CD4-positive, alpha-beta T cell treated with Interleukin-12 subunit alpha and Interleukin-12 subunit beta, for 1 hour (primary cell): ENCODE results near the gene ABCB11.

Source experiments
- DNase-seq: peaks from one replicate; pipeline ENCODE4 v3.0.0-alpha.2; 2020

ABCB11 gene

GRCh38 chr2:169006665-169007064 lies 24.5 kb downstream of the ABCB11 start:
- DNase-seq, result no peak

GRCh38 chr2:169005994-169006393 lies 25.1 kb downstream of the ABCB11 start:
- no peak for DNase-seq

GRCh38 chr2:169005080-169005598 lies 26.0 kb downstream of the ABCB11 start:
- no peak for DNase-seq

- no peak for DNase-seq
Observed at GRCh38 chr2:169002161-169002738, 28.9 kb downstream of the ABCB11 start.

- DNase-seq, result no peak
Observed at GRCh38 chr2:169001116-169001815, 29.9 kb downstream of the ABCB11 start.

- DNase-seq, result no peak
Observed at GRCh38 chr2:168999668-169000213, 31.4 kb downstream of the ABCB11 start.

GRCh38 chr2:168998609-168999211 lies 32.4 kb downstream of the ABCB11 start:
- DNase-seq, result no peak

- no peak for DNase-seq
Observed at GRCh38 chr2:168997794-168998193, 33.3 kb downstream of the ABCB11 start.

GRCh38 chr2:168997118-168997521 lies 34.0 kb downstream of the ABCB11 start:
- DNase-seq, result no peak

- DNase-seq, result no peak
Observed at GRCh38 chr2:168995744-168996143, 35.4 kb downstream of the ABCB11 start.

- no peak for DNase-seq
Observed at GRCh38 chr2:168993538-168993937, 37.6 kb downstream of the ABCB11 start.

GRCh38 chr2:168992591-168993349 lies 38.4 kb downstream of the ABCB11 start:
- DNase-seq, result no peak

GRCh38 chr2:168992026-168992425 lies 39.1 kb downstream of the ABCB11 start:
- no peak for DNase-seq

- DNase-seq, result no peak
Observed at GRCh38 chr2:168988755-168989154, 42.4 kb downstream of the ABCB11 start.

GRCh38 chr2:168986398-168986943 lies 44.7 kb downstream of the ABCB11 start:
- no peak for DNase-seq

- no peak for DNase-seq
Observed at GRCh38 chr2:168981651-168982050, 49.5 kb downstream of the ABCB11 start.

- no peak for DNase-seq
Observed at GRCh38 chr2:168978461-168978861, 52.7 kb downstream of the ABCB11 start.

- no peak for DNase-seq
Observed at GRCh38 chr2:168977608-168978007, 53.5 kb downstream of the ABCB11 start.

- DNase-seq, result no peak
Observed at GRCh38 chr2:168976034-168976654, 55.0 kb downstream of the ABCB11 start.

- no peak for DNase-seq
Observed at GRCh38 chr2:168974428-168974827, 56.7 kb downstream of the ABCB11 start.

- no peak for DNase-seq
Observed at GRCh38 chr2:168971261-168971660, 59.9 kb downstream of the ABCB11 start.

- DNase-seq, result no peak
Observed at GRCh38 chr2:168970711-168971233, 60.4 kb downstream of the ABCB11 start.
